Tibial nerve (tissue), 3 donors: ENCODE measurements around the gene CORO7.

Experiments used
- POLR2A ChIP-seq, 2 donors: fragments of 450-650 bp; IDR thresholded peaks; one replicate each; pipeline ENCODE4 v1.6.1; 2017; ENCODE audit warnings: antibody characterized with exemption in 2 of 2, mild to moderate bottlenecking in 2 of 2, moderate library complexity in 2 of 2
- TF ChIP-seq, protein P1 (sequence below), 5 experiments: fragments of 200-600 bp in 3 of 5; fragments of 450-650 bp in 2 of 5; sonication (generic) in 3 of 5; IDR thresholded peaks; one replicate each; pipeline ENCODE4 v1.5.1; 2016 to 2019; ENCODE audit warnings: antibody characterized with exemption in 5 of 5, mild to moderate bottlenecking in 3 of 5, moderate library complexity in 2 of 5

DNA sequence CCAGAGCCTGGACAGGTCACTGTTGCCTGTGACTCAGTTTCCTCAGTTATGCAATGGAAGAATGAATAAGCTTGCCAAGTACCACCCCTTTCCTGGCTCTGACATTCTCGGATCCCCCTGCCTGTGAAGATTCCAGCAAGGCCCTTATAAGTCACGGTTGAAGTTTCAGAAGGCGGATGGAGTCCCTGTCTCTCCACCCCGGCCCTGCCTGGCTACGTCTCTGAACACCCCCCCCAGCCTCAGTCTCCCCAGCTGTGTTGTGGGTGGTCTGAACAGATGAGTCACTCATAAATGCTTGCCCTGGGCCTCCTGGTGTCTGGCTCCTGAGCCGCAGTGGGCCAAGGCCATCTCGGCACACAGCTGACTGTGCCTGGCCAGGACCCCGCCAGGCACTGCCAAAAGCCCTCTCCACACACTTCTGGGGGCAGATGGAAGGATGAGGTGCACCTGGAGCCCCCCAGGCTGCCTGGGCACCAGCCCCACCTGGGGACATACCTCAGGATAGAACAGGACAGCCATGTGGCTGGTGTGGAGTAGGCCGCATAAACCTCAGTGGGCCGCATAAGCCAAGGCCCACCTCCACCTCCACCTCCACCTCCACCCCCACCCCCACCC is 29.3 kb downstream of the CORO7 start:
- TF ChIP-seq, protein P1, sequence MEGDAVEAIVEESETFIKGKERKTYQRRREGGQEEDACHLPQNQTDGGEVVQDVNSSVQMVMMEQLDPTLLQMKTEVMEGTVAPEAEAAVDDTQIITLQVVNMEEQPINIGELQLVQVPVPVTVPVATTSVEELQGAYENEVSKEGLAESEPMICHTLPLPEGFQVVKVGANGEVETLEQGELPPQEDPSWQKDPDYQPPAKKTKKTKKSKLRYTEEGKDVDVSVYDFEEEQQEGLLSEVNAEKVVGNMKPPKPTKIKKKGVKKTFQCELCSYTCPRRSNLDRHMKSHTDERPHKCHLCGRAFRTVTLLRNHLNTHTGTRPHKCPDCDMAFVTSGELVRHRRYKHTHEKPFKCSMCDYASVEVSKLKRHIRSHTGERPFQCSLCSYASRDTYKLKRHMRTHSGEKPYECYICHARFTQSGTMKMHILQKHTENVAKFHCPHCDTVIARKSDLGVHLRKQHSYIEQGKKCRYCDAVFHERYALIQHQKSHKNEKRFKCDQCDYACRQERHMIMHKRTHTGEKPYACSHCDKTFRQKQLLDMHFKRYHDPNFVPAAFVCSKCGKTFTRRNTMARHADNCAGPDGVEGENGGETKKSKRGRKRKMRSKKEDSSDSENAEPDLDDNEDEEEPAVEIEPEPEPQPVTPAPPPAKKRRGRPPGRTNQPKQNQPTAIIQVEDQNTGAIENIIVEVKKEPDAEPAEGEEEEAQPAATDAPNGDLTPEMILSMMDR (IDR thresholded peaks at IDR 0.05) = no peak
- no peak for TF ChIP-seq POLR2A (IDR thresholded peaks at IDR 0.05)
